ENCODE measurements around the gene AP3D1.
A peak's percentile ranks its signal among the peaks of the same experiment; 100 is the strongest.

Gene AP3D1

DNA sequence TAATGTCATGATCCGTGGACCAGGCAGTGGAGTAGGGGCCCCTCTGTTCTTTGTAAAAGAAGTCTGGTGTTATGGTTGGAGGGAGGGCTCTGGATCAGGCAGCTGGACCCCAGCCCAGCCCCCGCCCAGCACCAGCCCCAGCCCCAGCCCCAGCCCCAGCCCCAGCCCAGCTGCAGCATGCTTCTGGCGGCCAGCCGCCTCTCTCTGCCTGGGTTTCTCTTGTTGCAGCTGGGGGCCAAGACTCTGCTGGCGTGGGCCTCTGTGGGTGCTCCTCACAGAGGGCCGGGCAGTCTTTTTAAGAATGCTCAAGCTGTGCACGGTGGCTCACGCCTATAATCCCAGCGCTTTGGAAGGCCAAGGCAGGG lies 30.2 kb upstream of the AP3D1 start:
- no peak for DNase-seq (ENCODE audit: low read depth)

DNA sequence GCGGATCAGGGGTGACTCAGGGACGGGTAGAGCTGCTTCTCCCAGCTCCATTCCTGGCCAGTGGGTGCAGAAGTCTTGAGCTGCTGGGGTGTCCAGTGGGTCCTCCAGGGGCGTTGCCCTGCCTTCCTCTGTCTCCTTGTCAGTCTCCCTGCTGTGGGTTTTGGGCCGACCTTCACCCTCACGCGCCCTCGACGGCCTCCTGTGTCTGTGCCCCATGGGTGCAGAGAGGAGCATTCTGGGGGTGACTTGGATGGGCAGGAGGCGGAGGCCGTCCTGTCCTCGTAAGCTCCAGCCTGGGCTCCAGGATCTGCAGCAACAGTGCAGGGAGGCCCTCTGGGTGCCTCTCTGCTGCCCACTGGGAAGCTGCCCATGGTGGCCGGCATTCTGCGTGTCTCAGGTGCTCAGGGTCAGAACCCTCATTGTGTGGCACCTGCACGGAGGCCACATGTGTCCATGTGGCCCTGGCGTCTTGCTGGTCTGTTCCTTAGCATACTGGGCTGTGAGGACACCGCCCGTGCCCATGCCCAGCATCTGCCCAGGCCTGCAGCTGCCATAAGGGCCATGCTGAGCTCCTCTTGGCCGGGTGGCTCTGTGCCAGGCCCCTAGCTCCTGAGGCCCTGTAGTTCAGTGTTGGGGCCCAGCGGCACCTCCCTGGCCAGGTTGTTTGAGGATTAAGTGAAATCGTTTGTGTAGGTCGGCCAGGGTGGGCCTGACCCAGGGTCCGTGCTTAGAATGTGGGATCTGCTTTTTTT lies 29.7 kb upstream of the AP3D1 start:
- DNase-seq (ENCODE audit: low read depth) = no peak

DNA sequence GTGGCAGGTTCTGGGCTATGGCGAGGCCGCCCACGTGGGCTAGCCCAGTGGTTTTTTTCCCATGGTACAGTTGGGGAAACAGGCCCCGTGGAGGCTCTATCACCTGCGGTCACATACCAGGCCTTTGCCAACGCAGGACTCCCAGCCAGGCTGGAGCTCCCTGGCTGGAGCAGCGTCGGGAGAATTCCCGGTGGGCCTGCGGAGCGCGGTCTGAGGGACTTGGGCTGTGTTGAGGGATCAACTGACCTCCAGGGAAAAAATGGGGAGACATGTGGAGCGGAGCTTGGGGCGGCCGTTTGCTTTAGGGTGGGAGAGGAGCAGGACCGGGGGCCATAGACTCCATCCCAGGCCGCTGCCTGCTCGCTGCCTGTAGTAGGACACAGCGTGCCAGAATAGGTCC lies 28.7 kb upstream of the AP3D1 start:
- no peak for DNase-seq (ENCODE audit: low read depth)

DNA sequence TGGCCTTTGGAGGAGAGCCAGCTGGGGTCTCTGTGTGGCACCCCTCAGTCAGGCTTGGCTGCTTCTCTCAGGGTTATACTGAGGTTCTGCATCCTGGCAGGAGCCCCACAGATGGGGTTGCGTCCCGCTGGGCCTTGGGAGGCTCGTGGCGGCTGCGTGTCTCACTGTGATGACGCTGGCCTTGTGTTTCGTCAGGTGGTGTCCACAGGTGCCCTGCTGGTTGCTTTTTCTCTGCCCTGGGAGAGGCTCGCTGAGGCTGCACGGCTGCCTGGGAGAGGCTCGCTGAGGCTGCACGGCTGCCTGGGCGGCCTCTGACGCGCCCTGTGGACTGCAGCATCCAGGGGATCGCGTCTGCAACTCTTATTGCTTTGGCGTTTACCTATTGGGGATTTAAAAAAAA lies 27.7 kb upstream of the AP3D1 start:
- no peak for DNase-seq (ENCODE audit: low read depth)

DNA sequence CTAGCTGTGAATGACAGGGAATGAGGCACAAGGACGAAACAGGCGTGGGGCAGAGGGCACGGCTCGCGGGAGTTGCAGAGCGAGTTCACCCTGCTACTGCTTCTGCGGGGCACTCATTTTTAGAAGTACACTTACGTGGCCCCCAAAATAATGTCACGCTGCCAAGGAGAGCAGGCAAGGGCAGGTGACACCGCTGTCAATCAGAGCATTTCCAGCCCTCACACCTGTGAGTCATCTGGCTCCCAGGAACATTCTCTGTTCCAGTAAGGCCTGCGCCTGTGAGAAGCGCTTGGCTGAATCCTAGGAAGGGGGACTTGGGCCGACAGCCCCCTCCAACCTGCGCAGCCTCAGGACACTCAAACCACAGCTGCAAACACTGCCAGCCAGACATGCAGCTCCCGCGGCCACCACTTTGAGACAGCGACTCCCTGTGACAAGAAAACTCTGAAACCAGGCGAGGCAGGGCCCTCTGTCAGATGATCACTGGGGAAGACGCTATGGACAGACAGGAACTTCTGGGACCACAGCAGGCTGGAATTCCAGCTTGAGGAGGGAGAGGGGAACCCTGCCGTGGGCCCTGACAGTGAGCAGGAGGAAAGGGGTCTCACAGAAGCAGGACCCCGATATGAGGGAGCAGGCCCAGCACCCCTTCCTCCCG lies 25.1 kb upstream of the AP3D1 start:
- no peak for DNase-seq (ENCODE audit: low read depth)

DNA sequence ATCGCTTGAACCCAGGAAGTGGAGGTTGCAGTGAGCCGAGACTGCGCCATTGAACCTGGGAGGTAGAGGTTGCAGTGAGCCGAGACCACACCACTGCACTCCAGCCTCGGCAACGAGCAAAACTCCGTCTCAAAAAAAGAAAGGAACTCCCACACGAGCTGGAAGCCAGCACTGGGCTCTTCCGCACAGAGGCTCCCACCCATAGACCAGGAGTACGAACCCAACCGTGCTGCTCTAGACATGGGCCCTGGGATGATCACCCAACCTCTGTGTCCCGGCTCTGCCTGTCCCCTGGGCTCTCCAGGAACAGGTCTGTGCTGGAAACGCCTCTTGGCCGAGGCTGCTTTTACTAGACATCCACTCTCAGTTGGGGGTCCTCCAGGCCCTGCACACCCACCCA lies 24.4 kb upstream of the AP3D1 start:
- no peak for DNase-seq (ENCODE audit: low read depth)

DNA sequence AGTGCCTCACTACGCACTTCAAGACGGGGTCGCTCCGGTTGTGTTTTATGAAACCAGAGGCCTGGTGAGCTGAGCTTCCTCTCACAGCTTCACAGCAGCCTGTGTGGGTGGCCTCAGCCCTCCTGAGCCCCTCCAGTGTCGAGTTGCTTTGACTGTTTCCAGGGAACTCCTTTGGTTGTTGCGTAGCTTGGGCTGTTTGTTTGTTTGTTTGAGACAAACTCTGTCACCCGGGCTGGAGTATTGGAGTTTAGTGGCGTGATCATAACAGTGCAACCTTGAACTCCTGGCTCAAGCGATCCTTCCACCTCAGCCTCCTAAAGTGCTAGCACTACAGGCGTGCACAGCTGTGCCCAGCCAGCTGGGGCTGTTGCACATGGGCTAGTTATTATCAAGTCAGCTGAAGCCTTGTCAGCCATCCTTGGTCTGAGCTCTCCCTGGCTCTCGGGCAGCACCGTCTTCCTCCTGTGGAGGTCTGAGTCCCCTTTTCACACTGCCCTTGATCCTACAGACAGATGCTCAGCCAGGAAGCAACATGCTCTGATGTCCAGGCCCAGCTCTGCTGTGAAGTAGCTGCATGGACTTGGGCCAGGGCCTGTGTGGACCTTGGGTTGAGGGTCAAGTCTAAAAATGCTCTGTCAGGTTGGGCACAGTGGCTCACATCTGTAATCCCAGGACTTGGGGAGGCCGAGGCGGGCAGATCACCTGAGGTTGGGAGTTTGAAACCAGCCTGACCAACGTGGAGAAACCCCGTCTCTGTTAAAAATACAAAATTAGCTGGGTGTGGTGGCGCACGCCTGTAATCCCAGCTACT lies 22.6 kb upstream of the AP3D1 start:
- DNase-seq (ENCODE audit: low read depth) = no peak

DNA sequence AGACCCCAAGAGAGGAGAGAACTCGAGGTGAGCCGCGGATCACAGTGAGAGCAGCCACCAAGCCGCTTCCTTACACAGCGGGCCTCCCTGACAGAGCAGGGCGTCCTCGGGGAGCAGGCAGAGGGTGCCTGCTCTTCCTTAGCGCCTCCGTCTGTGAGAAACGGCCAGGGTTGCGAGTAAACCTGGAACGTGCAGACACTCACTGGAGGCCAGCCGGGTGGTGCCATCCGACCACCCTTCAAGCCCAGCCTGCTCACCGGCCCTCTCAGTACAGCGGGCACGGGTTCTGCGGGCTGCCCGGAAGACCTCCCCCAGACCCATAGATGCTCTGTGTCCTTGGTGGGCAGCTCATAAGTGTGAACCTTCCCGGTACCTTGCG lies 22.0 kb upstream of the AP3D1 start:
- DNase-seq (ENCODE audit: low read depth) = no peak

DNA sequence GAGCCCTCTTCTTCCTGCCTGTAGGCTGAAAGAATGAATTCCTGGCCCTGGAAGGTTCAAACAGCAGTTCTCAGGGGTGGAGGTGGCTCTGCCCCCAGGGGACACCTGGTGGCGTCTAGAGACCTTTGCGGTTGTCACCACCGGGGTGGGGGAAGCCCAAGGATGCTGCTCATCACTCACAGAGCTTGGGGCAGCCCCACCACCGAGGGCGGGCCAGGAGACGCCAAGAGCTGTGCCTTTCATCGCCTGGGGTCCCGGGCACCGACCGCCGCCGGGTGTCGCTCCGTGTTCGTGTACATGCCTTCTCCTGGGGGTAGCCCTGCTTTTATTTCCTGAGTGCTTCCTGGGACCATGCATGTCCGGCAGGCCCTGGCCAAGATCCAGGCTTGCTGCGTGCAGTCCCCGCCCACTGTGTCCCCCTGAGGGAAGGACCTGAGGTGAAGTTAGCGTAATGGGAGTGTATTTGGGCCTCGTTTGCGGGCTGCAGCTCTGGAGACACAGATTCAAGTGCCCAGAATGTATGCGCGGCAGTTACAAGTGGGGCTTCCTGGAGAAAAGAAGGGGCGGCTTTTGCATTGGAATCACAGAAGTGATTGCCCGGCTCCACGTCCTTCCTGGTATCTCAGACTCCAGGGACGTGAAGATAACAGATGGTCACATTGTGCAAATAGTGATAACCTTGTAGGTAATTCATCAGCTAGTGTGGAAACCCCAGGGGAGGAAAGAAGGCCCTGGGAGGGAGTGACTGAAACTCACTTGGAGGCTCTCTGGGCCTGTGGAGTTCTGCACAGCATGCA lies 20.2 kb upstream of the AP3D1 start:
- peak; percentile 64 for DNase-seq (ENCODE audit: low read depth)

DNA sequence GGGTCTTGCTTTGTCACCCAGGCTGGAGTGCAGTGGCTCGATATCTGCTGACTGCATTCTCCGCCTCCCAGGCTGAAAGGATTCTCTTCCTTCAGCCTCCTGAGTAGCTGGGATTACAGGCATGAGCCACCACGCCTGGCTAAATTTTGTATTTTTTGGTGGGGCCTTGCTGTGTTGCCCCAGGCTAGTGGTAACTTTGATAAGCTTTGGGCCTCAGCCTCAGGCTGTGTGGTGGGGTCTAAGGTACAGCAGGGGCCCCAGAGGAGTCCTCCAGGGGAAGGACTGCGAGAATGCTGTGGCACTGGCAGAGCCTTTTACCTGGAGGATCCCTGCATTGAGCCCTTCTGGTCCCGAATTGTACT lies 19.6 kb upstream of the AP3D1 start:
- no peak for DNase-seq (ENCODE audit: low read depth)

DNA sequence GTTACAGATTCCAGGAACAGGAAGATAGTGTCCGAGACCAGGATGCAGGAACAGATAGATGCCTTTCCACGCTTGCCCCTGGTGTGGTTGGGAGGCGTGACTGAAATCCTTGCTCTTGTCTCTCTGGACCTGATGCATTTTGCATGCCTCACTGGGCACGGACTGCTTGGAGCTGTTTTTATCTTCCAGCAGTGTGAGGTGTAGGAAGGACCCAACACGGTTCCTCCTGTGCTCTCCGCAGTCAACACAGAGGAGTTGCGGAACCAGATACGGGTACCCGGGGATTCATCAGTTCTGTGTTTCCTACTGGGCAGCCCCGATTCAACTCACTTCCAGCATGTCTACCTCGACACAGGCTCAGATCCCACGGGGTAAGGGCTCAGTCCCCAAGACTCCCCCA lies 18.9 kb upstream of the AP3D1 start:
- DNase-seq (ENCODE audit: low read depth) = no peak

DNA sequence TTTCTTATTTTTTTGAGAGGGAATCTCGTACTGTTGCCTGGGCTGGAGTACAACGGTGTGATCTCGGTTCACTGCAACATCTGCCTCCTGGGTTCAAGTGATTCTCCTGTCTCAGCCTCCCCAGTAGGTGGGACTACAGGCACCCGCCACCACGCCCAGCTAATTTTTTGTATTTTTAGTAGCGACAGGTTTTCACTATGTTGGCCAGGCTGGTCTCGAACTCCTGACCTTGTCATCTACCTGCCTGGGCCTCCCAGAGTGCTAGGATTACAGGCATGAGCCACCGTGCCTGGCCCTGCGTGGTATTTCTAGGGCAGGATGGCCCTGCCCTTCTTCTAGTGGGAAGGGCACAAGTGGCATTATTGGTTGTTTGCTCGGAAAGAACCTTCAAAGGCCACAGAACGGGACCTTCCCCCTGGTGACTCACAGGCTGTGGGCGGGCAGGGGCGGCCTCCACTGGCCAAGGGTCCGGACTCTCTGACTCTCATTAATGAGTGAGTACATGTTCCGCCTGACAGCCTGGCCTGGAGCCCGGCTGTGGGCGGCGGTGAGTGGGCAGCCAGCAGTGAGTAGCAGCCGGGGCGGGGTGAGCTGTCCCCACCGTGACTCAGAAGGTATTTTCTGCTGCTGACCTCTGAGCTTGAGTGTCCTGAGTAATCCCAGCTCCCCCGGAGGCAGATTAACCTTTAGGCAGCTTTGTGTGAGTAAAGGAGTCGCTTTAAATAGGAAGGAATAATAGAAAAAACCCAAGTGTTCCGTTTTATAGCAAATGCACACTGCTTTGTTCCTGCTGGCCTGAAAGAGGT lies 17.5 kb upstream of the AP3D1 start:
- DNase-seq (ENCODE audit: low read depth) = no peak

DNA sequence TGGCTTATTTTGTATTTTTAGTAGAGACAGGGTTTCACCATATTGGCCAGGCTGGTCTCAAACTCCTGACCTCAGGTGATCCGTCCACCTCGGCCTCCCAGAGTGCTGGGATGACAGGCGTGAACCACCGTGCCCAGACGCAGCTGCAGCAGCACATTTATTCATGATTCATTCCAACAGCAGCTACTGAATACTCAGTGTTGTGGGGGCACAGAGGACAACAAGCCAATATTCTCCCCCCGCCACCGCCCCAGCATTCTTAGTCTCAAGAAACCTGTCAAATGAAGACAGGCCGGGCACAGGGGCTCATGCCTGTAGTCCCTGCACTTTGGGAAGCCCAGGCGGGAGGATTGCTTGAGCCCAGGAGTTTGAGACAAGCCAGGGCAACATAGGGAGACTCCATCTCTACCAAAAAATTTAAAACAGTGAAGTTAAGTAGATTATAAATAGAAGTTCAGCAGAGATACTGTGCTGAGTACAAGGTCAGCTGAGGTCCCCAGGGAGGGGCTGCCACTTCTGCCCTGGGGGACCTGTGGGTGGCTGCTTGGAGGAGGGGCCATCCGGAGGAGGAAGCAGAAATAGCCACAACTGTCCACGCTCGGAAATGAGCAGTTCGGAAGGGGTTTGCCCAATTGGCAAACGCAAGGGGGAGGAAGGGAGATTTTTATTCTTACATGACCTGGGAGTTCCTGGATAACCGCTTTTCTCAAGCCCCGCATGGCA lies 16.7 kb upstream of the AP3D1 start:
- no peak for DNase-seq (ENCODE audit: low read depth)

DNA sequence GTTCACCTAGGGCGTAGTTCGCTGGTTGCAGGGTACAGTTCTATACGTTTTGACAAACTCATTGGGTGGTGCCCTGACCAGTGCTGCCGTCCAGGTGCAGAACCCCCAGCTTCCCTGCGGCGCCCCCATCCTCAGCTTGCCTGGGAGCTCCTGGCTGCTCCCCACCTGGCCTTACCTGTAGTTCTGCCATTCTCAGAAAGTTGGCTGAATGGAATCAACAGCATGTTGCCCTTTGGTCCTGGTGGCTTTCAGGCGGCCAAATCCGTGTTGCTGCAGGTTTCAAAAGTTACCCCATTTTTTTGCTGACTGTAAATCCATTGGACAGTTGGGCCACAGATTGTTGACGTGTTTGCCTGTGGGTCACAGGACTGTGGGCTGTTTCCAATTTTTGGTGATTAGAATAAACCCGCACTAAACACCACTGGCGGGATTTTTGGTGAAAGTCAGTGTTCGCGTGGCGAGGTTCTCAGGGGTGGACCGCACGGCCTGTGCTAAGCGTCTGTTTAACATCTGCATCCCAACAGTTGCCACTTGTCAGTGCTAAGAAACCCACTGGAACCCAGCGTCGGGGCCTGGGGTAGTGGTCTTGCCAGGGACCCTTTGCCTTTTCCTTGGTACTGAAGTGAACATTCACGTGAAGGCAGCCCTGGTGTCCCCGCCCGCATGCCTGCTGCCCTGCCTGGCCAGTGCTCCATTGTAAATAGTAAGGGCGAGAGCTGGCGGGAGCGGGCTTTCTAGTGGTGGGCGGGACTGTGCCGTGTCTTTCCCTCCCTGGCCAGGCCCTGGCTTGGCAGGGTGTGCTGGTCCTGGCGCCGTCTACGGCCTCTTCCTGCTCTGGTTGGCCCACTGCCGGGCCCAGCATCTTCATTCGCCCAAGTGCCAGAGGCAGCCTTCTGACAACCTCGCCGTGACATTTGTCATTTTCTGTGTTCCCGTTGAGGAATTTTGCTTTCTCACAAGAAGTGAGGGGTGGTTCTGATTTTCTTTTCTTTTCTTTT lies 15.7 kb upstream of the AP3D1 start:
- no peak for DNase-seq (ENCODE audit: low read depth)

DNA sequence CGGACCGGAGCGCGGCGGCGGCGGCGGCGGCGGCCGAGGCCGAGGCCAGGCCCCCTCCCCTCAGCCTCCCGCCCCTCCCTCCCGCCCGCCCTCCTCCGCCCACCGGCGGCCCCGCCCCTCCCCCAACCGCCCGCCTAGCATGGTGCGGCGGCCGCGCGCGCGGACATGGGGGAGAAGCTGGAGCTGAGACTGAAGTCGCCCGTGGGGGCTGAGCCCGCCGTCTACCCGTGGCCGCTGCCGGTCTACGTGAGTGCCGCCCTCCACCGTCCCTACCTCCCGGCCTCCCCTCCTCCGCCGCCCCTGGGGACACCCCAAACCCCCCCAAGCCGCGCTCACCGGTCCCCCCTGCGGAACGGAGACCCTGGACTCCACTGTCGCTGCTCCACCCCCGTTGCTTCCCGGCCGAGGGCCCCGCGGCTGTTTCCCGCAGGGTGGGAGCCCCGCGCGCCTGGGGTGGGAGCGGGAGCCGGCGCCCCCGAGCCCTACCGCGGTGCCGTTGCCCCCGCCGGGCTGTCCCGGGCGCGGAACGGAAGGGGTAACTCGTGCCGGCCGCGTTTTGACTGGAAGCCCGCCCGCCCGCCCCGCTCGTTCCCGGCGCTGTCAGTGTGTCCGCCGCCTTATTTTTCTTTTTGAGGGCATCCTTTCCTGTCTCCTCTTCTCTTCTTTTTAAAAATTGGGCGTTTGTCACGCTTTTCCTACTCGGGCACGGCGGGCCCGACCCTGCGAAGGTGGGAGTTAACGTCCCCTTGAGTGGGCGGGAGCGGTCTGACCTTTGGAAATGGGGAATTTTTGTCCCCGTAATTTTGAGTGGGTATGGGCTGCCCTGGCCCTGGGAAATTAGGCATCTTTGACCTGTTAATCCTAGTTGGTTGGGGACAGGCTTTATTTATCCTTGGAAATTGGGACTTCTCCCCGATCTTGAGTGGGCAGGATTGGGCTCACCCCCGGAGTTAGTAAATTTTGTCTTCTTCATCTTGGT lies 12.9 kb upstream of the AP3D1 start:
- no peak for DNase-seq (ENCODE audit: low read depth)

DNA sequence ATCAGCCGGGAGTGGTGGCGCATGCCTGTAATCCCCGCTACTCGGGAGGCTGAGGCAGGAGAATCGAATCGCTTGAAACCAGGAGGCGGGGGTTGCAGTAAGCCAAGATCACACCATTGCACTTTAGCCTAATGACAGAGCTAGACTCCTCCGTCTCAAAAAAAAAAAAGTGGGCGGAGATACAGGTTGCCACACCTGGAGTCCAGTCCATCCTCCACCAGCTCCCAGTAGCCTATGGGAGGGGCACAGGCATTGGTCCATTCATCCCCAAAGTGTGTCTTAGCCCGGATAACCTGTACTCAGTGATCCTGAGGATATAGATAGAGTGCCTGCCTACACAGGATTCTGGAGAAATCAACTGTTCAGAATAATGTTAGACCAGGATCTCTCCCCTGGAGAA lies 9.0 kb upstream of the AP3D1 start:
- DNase-seq (ENCODE audit: low read depth) = no peak

DNA sequence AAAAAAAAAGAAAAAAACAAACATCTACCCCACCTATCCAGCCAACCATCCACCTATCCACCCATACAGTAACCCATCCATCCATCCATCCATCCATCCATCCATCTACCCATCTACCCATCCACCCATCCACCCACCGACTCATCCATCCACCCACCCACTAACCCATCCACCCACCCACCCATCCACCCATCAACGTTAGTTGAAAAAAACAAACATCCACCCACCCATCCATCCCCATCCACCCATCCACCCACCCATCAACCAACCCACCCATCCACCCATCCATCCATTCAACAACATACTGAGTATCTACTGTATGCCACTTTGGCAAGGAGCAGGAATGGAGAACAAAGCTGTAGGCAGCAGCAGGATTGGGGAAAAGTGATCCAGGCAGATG lies 6.1 kb upstream of the AP3D1 start:
- DNase-seq (ENCODE audit: low read depth) = no peak

DNA sequence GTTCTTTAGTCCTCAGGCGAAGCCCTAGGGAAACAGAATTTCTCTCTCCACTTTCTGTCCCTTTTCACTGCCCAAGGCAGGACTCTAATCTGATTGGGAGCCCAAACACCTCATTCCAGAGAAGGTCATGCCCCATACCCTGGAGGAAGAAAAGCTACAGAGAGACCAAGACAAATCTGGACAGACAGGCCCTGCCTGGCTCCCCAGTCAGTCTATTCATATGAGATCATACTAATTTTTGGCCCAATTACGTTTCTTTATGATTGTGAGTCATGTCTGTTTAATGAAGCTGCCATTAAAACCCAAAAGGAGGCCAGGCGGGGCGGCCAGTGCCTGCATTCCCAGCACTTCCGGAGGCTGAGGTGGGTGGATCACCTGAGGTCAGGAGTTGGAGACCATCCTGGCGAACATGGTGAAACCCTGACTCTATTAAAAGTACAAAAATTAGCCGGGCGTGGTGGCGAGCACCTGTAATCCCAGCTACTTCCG lies 3.3 kb upstream of the AP3D1 start:
- no peak for DNase-seq (ENCODE audit: low read depth)

Data from T follicular helper cell (primary cell).